Mesothelial cell of epicardium (in vitro differentiated cells): ENCODE measurements around the gene SLC24A3. TPM values are rescaled to one million over a fixed set of nuclear protein-coding genes. Genes with fewer than 3 reads are reported as not detected.

Experiments used
- DNase-seq, 2 experiments: peaks; one replicate each; pipeline ENCODE4 v3.0.0; 2021; ENCODE audit warnings: low spot score in 2 of 2; ENCODE audit not compliant: unreplicated experiment in 2 of 2
- H3K27ac Mint-ChIP-seq: 2 replicates; pipeline ENCODE4 v1.8.0; 2021; ENCODE audit warnings: mixed read lengths
- H3K27me3 Mint-ChIP-seq: 2 replicates; pipeline ENCODE4 v1.8.0; 2021; ENCODE audit warnings: low read depth, mixed read lengths
- H3K36me3 Mint-ChIP-seq: 2 replicates; pipeline ENCODE4 v1.8.0; 2021; ENCODE audit warnings: mixed read lengths
- H3K4me1 Mint-ChIP-seq: 2 replicates; pipeline ENCODE4 v1.8.0; 2021; ENCODE audit warnings: mixed read lengths
- H3K4me3 Mint-ChIP-seq: 2 replicates; pipeline ENCODE4 v1.8.0; 2021; ENCODE audit warnings: mild to moderate bottlenecking, moderate library complexity, mixed read lengths
- H3K9me3 Mint-ChIP-seq: 2 replicates; pipeline ENCODE4 v1.8.0; 2021; ENCODE audit warnings: mixed read lengths
- CTCF ChIP-seq: fragments of 200-600 bp; sonication (generic); IDR thresholded peaks from one replicate; pipeline ENCODE4 v1.5.0; 2021; ENCODE audit warnings: antibody characterized with exemption; ENCODE audit not compliant: unreplicated experiment
- total RNA-seq: library from RNA; stranded (reverse); gene quantifications from 3 replicates; pipeline ENCODE4 v1.2.1, GENCODE V29; 2021

Gene SLC24A3
- total RNA-seq, 1 donor from 2014 or later: 3.2 TPM

GRCh38 chr20:19392344-19393130, 180.1 kb downstream of the SLC24A3 start:
- no peak for DNase-seq
- no peak overlapping the region for H3K27ac Mint-ChIP-seq
- H3K4me3 Mint-ChIP-seq: no peak overlapping the region
- no peak for TF ChIP-seq CTCF
- no peaks in the 10 kb centered on the region for H3K27me3 Mint-ChIP-seq
- H3K9me3 Mint-ChIP-seq: peaks cover 30% of the 10 kb centered on the region
- H3K4me1 Mint-ChIP-seq: peaks cover 9% of the 10 kb centered on the region
- H3K36me3 Mint-ChIP-seq: peaks cover 11% of the 10 kb centered on the region

- H3K36me3 Mint-ChIP-seq: peaks cover 5% of the 10 kb centered on the region
- no peak for DNase-seq
- no peaks in the 10 kb centered on the region for H3K27me3 Mint-ChIP-seq
These were observed 184.1 kb downstream of the SLC24A3 start for GRCh38 chr20:19396460-19397081.

DNA sequence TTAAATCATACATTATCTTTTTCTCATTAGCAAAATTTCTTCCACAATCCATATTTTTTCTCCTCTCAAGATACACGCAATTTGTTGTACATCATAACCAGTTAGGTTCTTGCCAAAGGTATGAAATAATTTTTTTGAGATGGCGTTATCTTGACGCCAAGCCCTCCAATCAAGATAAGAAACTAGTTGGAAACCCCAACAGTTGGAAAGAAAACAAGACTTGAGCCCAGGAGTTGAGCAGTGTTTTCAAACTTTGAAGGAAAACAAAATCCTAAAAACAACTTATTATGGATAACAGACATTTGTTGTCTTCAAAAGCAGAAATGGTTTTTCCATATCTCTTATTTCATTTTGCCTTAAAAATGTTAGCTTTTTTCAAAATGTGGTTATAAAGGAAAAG, 184.8 kb downstream of the SLC24A3 start:
- no peak for DNase-seq
- no peak for TF ChIP-seq CTCF
- no peaks in the 10 kb centered on the region for H3K27me3 Mint-ChIP-seq
- peaks cover 9% of the 10 kb centered on the region for H3K4me1 Mint-ChIP-seq
- H3K9me3 Mint-ChIP-seq: peaks cover 37% of the 10 kb centered on the region
- H3K27ac Mint-ChIP-seq: no peak overlapping the region
- H3K36me3 Mint-ChIP-seq: peaks cover 5% of the 10 kb centered on the region
- H3K4me3 Mint-ChIP-seq: no peak overlapping the region

More at GRCh38 chr20:19396460-19397081, 184.1 kb downstream of the SLC24A3 start:
- no peak overlapping the region for H3K4me3 Mint-ChIP-seq
- peaks cover 37% of the 10 kb centered on the region for H3K9me3 Mint-ChIP-seq
- H3K4me1 Mint-ChIP-seq: peaks cover 9% of the 10 kb centered on the region
- TF ChIP-seq CTCF: no peak
- H3K27ac Mint-ChIP-seq: no peak overlapping the region

DNA sequence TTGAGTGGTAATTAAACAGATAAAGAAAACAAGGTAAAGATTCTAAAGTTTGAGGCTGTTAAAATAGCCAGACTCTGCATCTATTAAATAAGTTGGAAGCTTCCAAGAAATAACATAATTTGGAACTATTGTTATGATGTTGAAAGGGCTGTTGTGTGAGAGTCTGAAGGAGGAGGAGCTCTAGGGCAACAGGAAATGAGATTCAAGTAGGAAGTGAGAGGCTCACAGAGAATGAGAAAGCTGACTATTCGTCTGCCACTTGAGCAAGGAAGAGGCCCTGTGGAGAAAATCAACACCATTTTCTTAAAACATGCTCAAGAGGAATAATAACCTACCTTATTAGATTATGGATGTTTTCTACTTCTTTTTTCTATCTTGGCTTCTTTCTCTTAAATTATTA, 185.2 kb downstream of the SLC24A3 start:
- Mint-ChIP-seq H3K36me3 (peaks cover 5% of the 10 kb centered on the region), H3K9me3 (peaks cover 37% of the 10 kb centered on the region), H3K4me1 (peaks cover 9% of the 10 kb centered on the region), H3K4me3 (no peak overlapping the region), H3K27me3 (no peaks in the 10 kb centered on the region), H3K27ac (no peak overlapping the region)
- DNase-seq: no peak
- no peak for TF ChIP-seq CTCF

DNA sequence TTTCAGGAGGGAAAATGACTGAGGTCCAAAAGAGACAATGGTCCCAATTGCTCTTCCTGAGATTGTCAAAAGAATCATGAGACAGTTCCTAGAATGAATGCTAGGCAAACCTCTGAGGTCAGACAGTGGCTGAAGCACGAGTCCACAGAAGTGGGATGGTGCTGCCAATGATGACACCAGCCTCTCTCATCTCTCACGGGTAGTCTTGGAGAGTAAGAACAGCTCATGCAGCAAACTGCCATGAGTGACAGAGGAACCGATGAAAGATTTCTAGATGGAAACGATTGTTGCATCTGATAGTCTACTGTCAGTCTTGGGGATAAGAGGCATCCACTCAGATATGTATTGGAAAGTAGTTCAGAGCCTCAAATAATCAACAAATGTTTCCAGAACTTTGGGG, 188.7 kb downstream of the SLC24A3 start:
- H3K4me1 Mint-ChIP-seq: peaks cover 21% of the 10 kb centered on the region
- TF ChIP-seq CTCF: no peak
- peaks cover 3% of the 10 kb centered on the region for H3K36me3 Mint-ChIP-seq
- H3K27ac Mint-ChIP-seq: no peak overlapping the region
- H3K9me3 Mint-ChIP-seq: peaks cover 29% of the 10 kb centered on the region
- no peaks in the 10 kb centered on the region for H3K27me3 Mint-ChIP-seq
- DNase-seq: no peak
- H3K4me3 Mint-ChIP-seq: no peak overlapping the region
